ENCODE data around the gene KDM4B.

DNA sequence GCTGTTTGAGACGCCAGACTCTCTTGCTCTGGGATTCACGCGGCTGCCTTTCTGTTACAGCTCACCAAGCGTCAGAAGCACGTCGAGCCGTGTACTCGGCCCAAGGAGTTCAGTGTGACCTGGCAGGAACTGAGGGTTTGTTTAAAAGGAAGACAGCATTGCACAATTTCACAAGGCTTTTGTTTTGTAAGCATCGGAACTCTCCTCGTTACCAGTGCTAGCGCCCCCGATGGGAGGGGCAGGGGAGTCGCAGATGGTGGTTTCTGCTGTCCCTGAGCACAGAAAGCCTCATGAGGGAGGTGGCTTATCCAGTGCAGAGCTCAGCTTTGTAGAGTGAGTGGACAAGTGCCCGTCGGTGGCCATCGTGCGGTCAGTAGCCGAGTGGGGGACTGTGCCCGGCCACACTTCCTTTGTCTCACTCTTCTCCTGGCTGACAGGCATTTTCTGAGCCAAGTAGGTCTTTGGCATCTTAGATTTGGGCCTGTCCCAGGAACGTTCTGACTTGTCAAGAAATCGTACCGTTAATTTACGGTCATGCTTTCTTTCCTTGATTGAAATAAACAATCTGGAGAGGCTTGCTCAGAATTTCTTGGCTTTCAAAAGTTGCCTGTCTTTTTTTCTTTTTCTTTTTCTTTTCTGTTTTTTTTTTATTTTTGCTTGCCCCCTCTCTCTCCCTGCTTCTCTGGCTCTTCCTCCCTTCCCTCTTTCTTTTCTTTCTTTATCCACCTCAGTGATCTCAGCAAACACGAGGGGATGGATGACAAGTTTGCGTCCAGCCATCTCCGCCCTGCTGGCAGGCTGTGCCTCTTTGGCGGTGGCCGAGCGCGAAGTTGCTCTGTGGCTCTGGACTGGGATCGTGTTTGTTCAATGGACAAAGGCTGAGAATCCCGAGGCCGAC, 7.7 kb downstream of the KDM4B start:
- TF ChIP-seq CHD2 (IDR thresholded peaks at IDR 0.05; ENCODE audit: low read length, partially characterized antibody) (no peak), RCOR1 (IDR thresholded peaks at IDR 0.05; ENCODE audit: low read length) (no peak), TEAD4 (IDR thresholded peaks at IDR 0.05; ENCODE audit: borderline replicate concordance, insufficient read depth) (no peak), YY1 (IDR thresholded peaks at IDR 0.05; ENCODE audit: low read depth) (no peak), TCF12 (IDR thresholded peaks at IDR 0.05) (no peak), NRF1 (IDR thresholded peaks at IDR 0.05; ENCODE audit: low read depth, low read length) (no peak)
- TF ChIP-seq, protein P1, sequence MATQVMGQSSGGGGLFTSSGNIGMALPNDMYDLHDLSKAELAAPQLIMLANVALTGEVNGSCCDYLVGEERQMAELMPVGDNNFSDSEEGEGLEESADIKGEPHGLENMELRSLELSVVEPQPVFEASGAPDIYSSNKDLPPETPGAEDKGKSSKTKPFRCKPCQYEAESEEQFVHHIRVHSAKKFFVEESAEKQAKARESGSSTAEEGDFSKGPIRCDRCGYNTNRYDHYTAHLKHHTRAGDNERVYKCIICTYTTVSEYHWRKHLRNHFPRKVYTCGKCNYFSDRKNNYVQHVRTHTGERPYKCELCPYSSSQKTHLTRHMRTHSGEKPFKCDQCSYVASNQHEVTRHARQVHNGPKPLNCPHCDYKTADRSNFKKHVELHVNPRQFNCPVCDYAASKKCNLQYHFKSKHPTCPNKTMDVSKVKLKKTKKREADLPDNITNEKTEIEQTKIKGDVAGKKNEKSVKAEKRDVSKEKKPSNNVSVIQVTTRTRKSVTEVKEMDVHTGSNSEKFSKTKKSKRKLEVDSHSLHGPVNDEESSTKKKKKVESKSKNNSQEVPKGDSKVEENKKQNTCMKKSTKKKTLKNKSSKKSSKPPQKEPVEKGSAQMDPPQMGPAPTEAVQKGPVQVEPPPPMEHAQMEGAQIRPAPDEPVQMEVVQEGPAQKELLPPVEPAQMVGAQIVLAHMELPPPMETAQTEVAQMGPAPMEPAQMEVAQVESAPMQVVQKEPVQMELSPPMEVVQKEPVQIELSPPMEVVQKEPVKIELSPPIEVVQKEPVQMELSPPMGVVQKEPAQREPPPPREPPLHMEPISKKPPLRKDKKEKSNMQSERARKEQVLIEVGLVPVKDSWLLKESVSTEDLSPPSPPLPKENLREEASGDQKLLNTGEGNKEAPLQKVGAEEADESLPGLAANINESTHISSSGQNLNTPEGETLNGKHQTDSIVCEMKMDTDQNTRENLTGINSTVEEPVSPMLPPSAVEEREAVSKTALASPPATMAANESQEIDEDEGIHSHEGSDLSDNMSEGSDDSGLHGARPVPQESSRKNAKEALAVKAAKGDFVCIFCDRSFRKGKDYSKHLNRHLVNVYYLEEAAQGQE (IDR thresholded peaks at IDR 0.05; ENCODE audit: low read depth, low read length), result no peak
- TF ChIP-seq, protein P2, sequence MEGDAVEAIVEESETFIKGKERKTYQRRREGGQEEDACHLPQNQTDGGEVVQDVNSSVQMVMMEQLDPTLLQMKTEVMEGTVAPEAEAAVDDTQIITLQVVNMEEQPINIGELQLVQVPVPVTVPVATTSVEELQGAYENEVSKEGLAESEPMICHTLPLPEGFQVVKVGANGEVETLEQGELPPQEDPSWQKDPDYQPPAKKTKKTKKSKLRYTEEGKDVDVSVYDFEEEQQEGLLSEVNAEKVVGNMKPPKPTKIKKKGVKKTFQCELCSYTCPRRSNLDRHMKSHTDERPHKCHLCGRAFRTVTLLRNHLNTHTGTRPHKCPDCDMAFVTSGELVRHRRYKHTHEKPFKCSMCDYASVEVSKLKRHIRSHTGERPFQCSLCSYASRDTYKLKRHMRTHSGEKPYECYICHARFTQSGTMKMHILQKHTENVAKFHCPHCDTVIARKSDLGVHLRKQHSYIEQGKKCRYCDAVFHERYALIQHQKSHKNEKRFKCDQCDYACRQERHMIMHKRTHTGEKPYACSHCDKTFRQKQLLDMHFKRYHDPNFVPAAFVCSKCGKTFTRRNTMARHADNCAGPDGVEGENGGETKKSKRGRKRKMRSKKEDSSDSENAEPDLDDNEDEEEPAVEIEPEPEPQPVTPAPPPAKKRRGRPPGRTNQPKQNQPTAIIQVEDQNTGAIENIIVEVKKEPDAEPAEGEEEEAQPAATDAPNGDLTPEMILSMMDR (IDR thresholded peaks at IDR 0.05), result peak; percentile 35; the same call in 1 of the 2 replicates
- TF ChIP-seq, protein P3, sequence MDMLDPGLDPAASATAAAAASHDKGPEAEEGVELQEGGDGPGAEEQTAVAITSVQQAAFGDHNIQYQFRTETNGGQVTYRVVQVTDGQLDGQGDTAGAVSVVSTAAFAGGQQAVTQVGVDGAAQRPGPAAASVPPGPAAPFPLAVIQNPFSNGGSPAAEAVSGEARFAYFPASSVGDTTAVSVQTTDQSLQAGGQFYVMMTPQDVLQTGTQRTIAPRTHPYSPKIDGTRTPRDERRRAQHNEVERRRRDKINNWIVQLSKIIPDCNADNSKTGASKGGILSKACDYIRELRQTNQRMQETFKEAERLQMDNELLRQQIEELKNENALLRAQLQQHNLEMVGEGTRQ (IDR thresholded peaks at IDR 0.05; ENCODE audit: borderline replicate concordance, low read depth, low read length), result no peak
- TF ChIP-seq, protein P4, sequence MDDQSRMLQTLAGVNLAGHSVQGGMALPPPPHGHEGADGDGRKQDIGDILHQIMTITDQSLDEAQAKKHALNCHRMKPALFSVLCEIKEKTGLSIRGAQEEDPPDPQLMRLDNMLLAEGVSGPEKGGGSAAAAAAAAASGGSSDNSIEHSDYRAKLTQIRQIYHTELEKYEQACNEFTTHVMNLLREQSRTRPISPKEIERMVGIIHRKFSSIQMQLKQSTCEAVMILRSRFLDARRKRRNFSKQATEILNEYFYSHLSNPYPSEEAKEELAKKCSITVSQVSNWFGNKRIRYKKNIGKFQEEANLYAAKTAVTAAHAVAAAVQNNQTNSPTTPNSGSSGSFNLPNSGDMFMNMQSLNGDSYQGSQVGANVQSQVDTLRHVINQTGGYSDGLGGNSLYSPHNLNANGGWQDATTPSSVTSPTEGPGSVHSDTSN (IDR thresholded peaks at IDR 0.05), result no peak
- TF ChIP-seq, protein P5, sequence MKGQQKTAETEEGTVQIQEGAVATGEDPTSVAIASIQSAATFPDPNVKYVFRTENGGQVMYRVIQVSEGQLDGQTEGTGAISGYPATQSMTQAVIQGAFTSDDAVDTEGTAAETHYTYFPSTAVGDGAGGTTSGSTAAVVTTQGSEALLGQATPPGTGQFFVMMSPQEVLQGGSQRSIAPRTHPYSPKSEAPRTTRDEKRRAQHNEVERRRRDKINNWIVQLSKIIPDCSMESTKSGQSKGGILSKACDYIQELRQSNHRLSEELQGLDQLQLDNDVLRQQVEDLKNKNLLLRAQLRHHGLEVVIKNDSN (IDR thresholded peaks at IDR 0.05; ENCODE audit: borderline replicate concordance, low read depth), result no peak
